Mesenchymal stem cell (in vitro differentiated cells and primary cell): Measurements from ENCODE around the gene DNAI2.

Experiments
- DNase-seq: peaks from one replicate; pipeline ENCODE4 v3.0.0-alpha.2; 2013
- H2AFZ ChIP-seq: one replicate; pipeline ENCODE4 v1.6.1; 2013; ENCODE audit warnings: low read depth, mild to moderate bottlenecking, control low read depth, inconsistent platforms, low read length, moderate library complexity
- H2AK5ac ChIP-seq: 2 replicates; pipeline ENCODE4 v1.6.1; 2013; ENCODE audit warnings: low read length, moderate library complexity, mild to moderate bottlenecking, inconsistent platforms; ENCODE audit not compliant: severe bottlenecking
- H2BK120ac ChIP-seq: one replicate; pipeline ENCODE4 v1.6.1; 2013; ENCODE audit warnings: low read depth, mild to moderate bottlenecking, inconsistent platforms, low read length, moderate library complexity
- H2BK12ac ChIP-seq, 2 experiments: one replicate each; pipeline ENCODE4 v1.6.1; 2013; ENCODE audit warnings: inconsistent platforms in 2 of 2, low read length in 2 of 2, mild to moderate bottlenecking in 2 of 2, moderate library complexity in 2 of 2, control low read depth in 1 of 2
- H2BK15ac ChIP-seq: one replicate; pipeline ENCODE4 v1.6.1; 2013; ENCODE audit warnings: mild to moderate bottlenecking, low read depth, inconsistent platforms; ENCODE audit not compliant: poor library complexity, severe bottlenecking
- H2BK5ac ChIP-seq: 2 replicates; pipeline ENCODE4 v1.6.1; 2013; ENCODE audit warnings: low read depth, mild to moderate bottlenecking, low read length, control low read depth, inconsistent platforms; ENCODE audit not compliant: poor library complexity, severe bottlenecking
- H3K14ac ChIP-seq, 2 experiments: one replicate each; pipeline ENCODE4 v1.6.1; 2013; ENCODE audit warnings: inconsistent platforms in 2 of 2, low read length in 2 of 2, control low read depth in 1 of 2, mild to moderate bottlenecking in 1 of 2, moderate library complexity in 1 of 2
- H3K18ac ChIP-seq, 2 experiments: one replicate each; pipeline ENCODE4 v1.6.1; 2013; ENCODE audit warnings: inconsistent platforms in 2 of 2, low read length in 2 of 2, control low read depth in 1 of 2, low read depth in 1 of 2, mild to moderate bottlenecking in 1 of 2
- H3K23ac ChIP-seq, 2 experiments: one replicate each; pipeline ENCODE4 v1.6.1; 2013; ENCODE audit warnings: inconsistent platforms in 2 of 2, low read length in 2 of 2, mild to moderate bottlenecking in 2 of 2, moderate library complexity in 2 of 2, control low read depth in 1 of 2
- H3K27ac ChIP-seq: 2 replicates; pipeline ENCODE4 v1.5.1; 2013; ENCODE audit warnings: mild to moderate bottlenecking, moderate library complexity, low read length, control low read depth, inconsistent platforms; ENCODE audit not compliant: poor library complexity, severe bottlenecking
- H3K27me3 ChIP-seq, 2 experiments: 2 replicates each; pipeline versions ENCODE4 v1.6.1 to v1.7.0; 2013; ENCODE audit warnings: low read length in 2 of 2, mild to moderate bottlenecking in 2 of 2, moderate library complexity in 2 of 2, control low read depth in 1 of 2, inconsistent platforms in 1 of 2; ENCODE audit not compliant: control insufficient read depth in 1 of 2, insufficient read depth in 1 of 2
- H3K36me3 ChIP-seq, 2 experiments: 2 replicates each; pipeline versions ENCODE4 v1.6.1 to v1.7.0; 2013; ENCODE audit warnings: low read length in 2 of 2, control low read depth in 1 of 2, inconsistent platforms in 1 of 2, low read depth in 1 of 2, mild to moderate bottlenecking in 1 of 2; ENCODE audit not compliant: insufficient read depth in 2 of 2, control insufficient read depth in 1 of 2
- H3K4ac ChIP-seq, 2 experiments: one replicate each; pipeline ENCODE4 v1.6.1; 2013; ENCODE audit warnings: inconsistent platforms in 2 of 2, low read length in 2 of 2, mild to moderate bottlenecking in 2 of 2, moderate library complexity in 2 of 2, control low read depth in 1 of 2, low read depth in 1 of 2
- H3K4me1 ChIP-seq: 2 replicates; pipeline ENCODE4 v1.6.1; 2013; ENCODE audit warnings: low read depth, low read length, control low read depth; ENCODE audit not compliant: control insufficient read depth, insufficient read depth
- H3K4me2 ChIP-seq: 2 replicates; pipeline ENCODE4 v1.6.1; 2013; ENCODE audit warnings: low read length, mild to moderate bottlenecking, inconsistent platforms; ENCODE audit not compliant: poor library complexity, severe bottlenecking
- H3K4me3 ChIP-seq, 2 experiments: 2 replicates each; pipeline versions ENCODE4 v1.5.1 to v1.7.0; 2013; ENCODE audit warnings: low read length in 2 of 2, mild to moderate bottlenecking in 2 of 2, control low read depth in 1 of 2, low read depth in 1 of 2; ENCODE audit not compliant: insufficient read depth in 1 of 2
- H3K79me1 ChIP-seq: replicated peaks from 2 replicates; pipeline ENCODE4 v1.6.1; 2013; ENCODE audit warnings: mild to moderate bottlenecking, control low read depth, low read length, inconsistent platforms; ENCODE audit not compliant: poor library complexity, severe bottlenecking
- H3K9ac ChIP-seq: 2 replicates; pipeline ENCODE4 v1.7.0; 2013; ENCODE audit warnings: mild to moderate bottlenecking, low read length, moderate library complexity
- H3K9me3 ChIP-seq: 2 replicates; pipeline ENCODE4 v1.7.0; 2013; ENCODE audit warnings: mild to moderate bottlenecking, low read length; ENCODE audit not compliant: control insufficient read depth
- H4K8ac ChIP-seq: one replicate; pipeline ENCODE4 v1.6.1; 2013; ENCODE audit warnings: inconsistent platforms, mild to moderate bottlenecking, low read length, moderate library complexity
- H4K91ac ChIP-seq: one replicate; pipeline ENCODE4 v1.6.1; 2013; ENCODE audit warnings: mild to moderate bottlenecking, low read length, inconsistent platforms
- WGBS: methylation state at CpG from one replicate; pipeline ENCODE4 v1.1.7; 2013; ENCODE audit warnings: mixed read lengths; 5-methylcytosine and 5-hydroxymethylcytosine counted together

The DNAI2 gene

DNA sequence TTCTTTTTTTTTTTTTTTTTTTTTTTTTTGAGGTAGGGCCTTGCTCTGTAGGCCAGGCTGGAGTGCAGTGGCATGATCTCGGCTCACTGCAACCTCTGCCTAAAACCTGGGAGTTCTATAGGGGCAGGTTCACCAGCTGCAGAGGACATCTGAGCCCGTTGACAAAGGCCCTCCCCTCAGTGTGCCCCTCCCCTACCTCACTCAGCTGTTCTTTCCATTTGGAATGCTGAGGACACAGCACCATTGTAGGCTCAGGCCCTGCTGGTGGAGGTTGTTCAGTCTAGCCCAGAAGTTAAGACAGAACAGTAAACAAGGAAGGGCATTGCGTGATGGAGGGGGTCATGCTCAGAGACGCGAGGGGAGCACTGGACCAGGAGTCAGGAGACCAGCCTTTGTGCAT lies 30.1 kb downstream of the DNAI2 start:
- no peak overlapping the region for H4K8ac ChIP-seq
- no peak overlapping the region for H3K18ac ChIP-seq
- H4K91ac ChIP-seq, result no peak overlapping the region
- no peak overlapping the region for H3K4me3 ChIP-seq
- H3K79me1 ChIP-seq, result no peaks in the 10 kb centered on the region
- no peak overlapping the region for H2BK120ac ChIP-seq
- H3K23ac ChIP-seq, result no peak overlapping the region
- no peak overlapping the region for H3K9ac ChIP-seq
- H3K14ac ChIP-seq, result no peak overlapping the region
- H2AFZ ChIP-seq, result no peak overlapping the region
- 73% methylated on average over 5 of the region's 5 CpGs for WGBS
- H3K27ac ChIP-seq, result no peak overlapping the region
- no peaks in the 10 kb centered on the region for H3K9me3 ChIP-seq
- H3K4ac ChIP-seq, result no peak overlapping the region
- peaks cover 8 to 33% of the 10 kb centered on the region in 2 experiments for H3K27me3 ChIP-seq
- DNase-seq, result no peak
- no peak overlapping the region for H2BK15ac ChIP-seq
- no peaks in the 10 kb centered on the region for H3K36me3 ChIP-seq
- H2BK12ac ChIP-seq, result no peak overlapping the region
- no peak overlapping the region for H3K4me2 ChIP-seq
- no peak overlapping the region for H2AK5ac ChIP-seq
- H2BK5ac ChIP-seq, result no peak overlapping the region
- no peaks in the 10 kb centered on the region for H3K4me1 ChIP-seq

DNA sequence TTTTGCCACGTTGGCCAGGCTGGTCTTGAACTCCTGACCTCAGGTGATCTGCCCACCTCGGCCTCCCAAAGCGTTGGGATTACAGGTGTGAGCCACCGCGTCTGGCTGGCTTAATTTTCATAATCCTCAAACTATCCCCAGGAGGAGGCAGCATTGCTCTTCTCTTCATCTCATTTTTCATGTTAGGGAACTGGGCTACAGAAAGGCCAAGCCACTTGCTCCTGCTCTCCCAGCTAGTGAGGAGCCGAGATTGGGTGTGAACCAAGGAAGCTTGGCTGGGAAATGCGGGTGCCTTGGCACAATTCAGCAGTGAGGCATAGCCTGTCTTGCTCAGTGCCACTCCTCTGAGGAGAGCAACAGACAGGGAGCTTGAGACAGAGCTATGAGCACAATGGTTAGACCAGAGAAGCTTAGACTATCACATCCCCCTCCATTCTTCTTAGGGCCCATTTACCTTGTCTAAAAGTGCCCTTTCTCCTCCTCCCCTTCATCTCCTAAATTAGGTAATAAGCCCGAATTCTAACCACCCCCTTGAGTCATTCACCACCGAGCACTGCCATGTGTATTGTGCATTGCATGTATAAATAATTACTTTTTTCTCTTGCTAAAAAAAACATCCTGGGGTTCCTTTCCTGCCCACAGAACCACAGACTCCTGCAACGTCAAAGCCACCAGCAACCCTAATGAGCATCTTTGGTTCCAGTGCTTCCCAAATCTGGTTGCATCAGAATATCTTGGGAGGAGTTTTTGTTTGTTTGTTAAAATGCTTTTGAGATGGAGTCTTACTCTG lies 32.0 kb downstream of the DNAI2 start:
- Histone ChIP-seq H3K9me3 (no peaks in the 10 kb centered on the region), H3K4me2 (no peak overlapping the region), H3K79me1 (no peaks in the 10 kb centered on the region), H3K14ac (no peak overlapping the region), H3K27me3 (peaks cover 4 to 34% of the 10 kb centered on the region in 2 experiments), H4K8ac (no peak overlapping the region), H3K9ac (no peak overlapping the region), H3K23ac (no peak overlapping the region), H3K4ac (no peak overlapping the region), H3K27ac (no peak overlapping the region), H2BK15ac (no peak overlapping the region), H2BK12ac (no peak overlapping the region), H3K36me3 (no peaks in the 10 kb centered on the region), H2BK120ac (no peak overlapping the region), H3K4me3 (no peak overlapping the region), H3K4me1 (no peaks in the 10 kb centered on the region), H4K91ac (no peak overlapping the region), H3K18ac (no peak overlapping the region), H2BK5ac (no peak overlapping the region), H2AK5ac (no peak overlapping the region), H2AFZ (no peak overlapping the region)
- no peak for DNase-seq
- WGBS, result 78% methylated on average over 10 of the region's 10 CpGs

DNA sequence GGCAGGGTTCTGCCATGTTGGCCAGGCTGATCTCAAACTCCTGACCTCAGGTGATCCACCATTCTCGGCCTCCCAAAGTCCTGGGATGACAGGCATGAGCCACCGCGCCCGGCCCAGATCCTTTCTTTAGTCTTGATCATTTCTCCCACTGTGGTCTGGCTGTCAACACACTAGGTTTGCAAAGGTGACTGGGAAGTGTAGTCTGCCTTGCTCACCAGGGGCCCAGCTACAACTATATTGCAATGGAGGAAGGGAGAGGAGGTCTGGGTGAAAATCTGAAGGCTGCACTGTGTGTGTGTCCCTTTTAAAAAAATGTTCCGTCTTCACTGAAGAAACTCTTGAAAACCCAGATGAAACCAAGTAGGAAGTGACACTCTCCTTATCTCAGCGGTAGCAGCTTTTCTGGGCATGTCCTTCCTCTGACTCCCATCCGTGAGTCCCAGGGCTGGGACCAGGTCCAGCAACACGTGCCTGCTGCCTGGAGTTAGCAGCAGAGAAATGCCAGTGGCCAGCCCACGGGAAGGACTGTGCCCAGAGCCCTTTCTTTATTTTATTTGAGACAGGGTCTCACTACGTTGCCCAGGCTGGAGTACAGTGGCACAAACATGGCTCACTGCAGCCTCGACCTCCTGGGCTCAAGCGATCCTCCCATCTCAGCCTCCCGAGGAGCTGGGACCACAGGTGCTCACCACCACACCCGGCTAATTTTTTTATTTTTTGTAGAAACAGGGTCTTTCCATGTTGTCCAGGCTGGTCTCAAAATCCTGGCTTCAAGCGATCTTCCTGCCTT lies 34.1 kb downstream of the DNAI2 start:
- no peaks in the 10 kb centered on the region for H3K9me3 ChIP-seq
- no peak overlapping the region for H3K4ac ChIP-seq
- no peak overlapping the region for H2BK120ac ChIP-seq
- no peak overlapping the region for H2AFZ ChIP-seq
- no peaks in the 10 kb centered on the region for H3K4me1 ChIP-seq
- H3K36me3 ChIP-seq, result no peaks in the 10 kb centered on the region
- no peak overlapping the region for H4K8ac ChIP-seq
- no peak overlapping the region for H2BK12ac ChIP-seq
- H3K4me3 ChIP-seq, result no peak overlapping the region
- peaks cover 4 to 36% of the 10 kb centered on the region in 2 experiments for H3K27me3 ChIP-seq
- H3K4me2 ChIP-seq, result no peak overlapping the region
- no peak overlapping the region for H2BK15ac ChIP-seq
- DNase-seq, result no peak
- no peak overlapping the region for H3K9ac ChIP-seq
- 82% methylated on average over 15 of the region's 15 CpGs for WGBS
- H3K14ac ChIP-seq, result no peak overlapping the region
- no peak overlapping the region for H2AK5ac ChIP-seq
- no peak overlapping the region for H4K91ac ChIP-seq
- H3K79me1 ChIP-seq, result no peaks in the 10 kb centered on the region
- H3K23ac ChIP-seq, result no peak overlapping the region
- no peak overlapping the region for H3K27ac ChIP-seq
- H3K18ac ChIP-seq, result no peak overlapping the region
- no peak overlapping the region for H2BK5ac ChIP-seq

DNA sequence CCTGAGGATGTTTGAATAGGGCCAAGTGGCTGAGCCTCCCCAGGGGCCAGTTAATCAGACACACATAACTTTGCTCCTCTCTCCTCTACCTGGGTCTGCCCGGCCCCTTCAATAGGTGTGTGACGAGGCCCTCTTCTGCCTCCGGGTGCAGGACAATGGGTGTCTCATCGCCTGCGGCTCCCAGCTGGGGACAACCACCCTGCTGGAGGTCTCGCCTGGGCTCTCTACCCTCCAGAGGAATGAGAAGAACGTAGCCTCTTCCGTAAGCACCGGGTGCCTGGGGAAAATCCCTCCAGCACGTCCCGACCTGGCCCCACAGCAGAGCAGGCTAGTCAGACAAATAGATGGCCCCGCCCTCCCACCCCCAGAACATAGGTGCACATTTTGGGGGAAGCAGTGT lies 35.9 kb downstream of the DNAI2 start:
- Histone ChIP-seq H3K9me3 (no peaks in the 10 kb centered on the region), H3K14ac (no peak overlapping the region), H4K91ac (no peak overlapping the region), H3K79me1 (no peaks in the 10 kb centered on the region), H2BK5ac (no peak overlapping the region), H2AFZ (no peak overlapping the region), H4K8ac (no peak overlapping the region), H3K4me1 (no peaks in the 10 kb centered on the region), H2BK120ac (no peak overlapping the region), H3K4ac (no peak overlapping the region), H3K4me3 (no peak overlapping the region), H3K36me3 (no peaks in the 10 kb centered on the region), H3K18ac (no peak overlapping the region), H3K9ac (no peak overlapping the region), H2BK15ac (no peak overlapping the region), H3K4me2 (no peak overlapping the region), H2BK12ac (no peak overlapping the region), H2AK5ac (no peak overlapping the region), H3K27me3 (peaks cover 3 to 35% of the 10 kb centered on the region in 2 experiments), H3K23ac (no peak overlapping the region), H3K27ac (no peak overlapping the region)
- WGBS, result 82% methylated on average over 11 of the region's 12 CpGs
- no peak for DNase-seq
